Transverse colon (tissue), 4 donors: Measurements from ENCODE around the gene CYP21A2. TPM values are rescaled to one million over a fixed set of nuclear protein-coding genes. Genes with fewer than 3 reads are reported as not detected.
A peak's percentile ranks its signal among the peaks of the same experiment; 100 is the strongest.

ENCODE experiments used
- DNase-seq: peaks from one replicate; pipeline ENCODE4 v3.0.0-alpha.2; 2019
- H3K27ac ChIP-seq, 4 donors: fragments of 200-600 bp; sonication (generic); 2 replicates each; pipeline ENCODE4 v1.5.1; 2016 to 2018; ENCODE audit warnings: inconsistent platforms in 4 of 4
- H3K27me3 ChIP-seq: fragments of 200-600 bp; sonication (generic); 2 replicates; pipeline ENCODE4 v1.5.1; 2017; ENCODE audit warnings: inconsistent platforms
- H3K36me3 ChIP-seq, 4 donors: fragments of 200-600 bp; sonication (generic); 2 replicates each; pipeline ENCODE4 v1.5.1; 2017 to 2019; ENCODE audit warnings: inconsistent platforms in 4 of 4
- H3K4me1 ChIP-seq, 4 donors: fragments of 200-600 bp; sonication (generic); 2 replicates each; pipeline ENCODE4 v1.5.1; 2017 to 2020; ENCODE audit warnings: inconsistent platforms in 4 of 4
- H3K4me3 ChIP-seq, 4 donors: fragments of 200-600 bp; sonication (generic); 1 replicate in 1 of 4; 2 replicates in 3 of 4; pipeline versions ENCODE4 v1.5.1 to v1.6.1; 2017 to 2019; ENCODE audit warnings: inconsistent platforms in 4 of 4
- H3K9me3 ChIP-seq, 2 donors: fragments of 200-600 bp; sonication (generic); 2 replicates each; pipeline ENCODE4 v1.5.1; 2017 to 2019; ENCODE audit warnings: inconsistent platforms in 2 of 2
- CTCF ChIP-seq, 5 experiments: fragments of 200-600 bp in 3 of 5; fragments of 450-650 bp in 2 of 5; sonication (generic) in 3 of 5; IDR thresholded peaks; 1 replicate in 2 of 5; 2 replicates in 3 of 5; pipeline ENCODE4 v1.5.1; 2016 to 2017; ENCODE audit warnings: antibody characterized with exemption in 5 of 5, inconsistent platforms in 3 of 5, mild to moderate bottlenecking in 2 of 5, moderate library complexity in 1 of 5
- EP300 ChIP-seq: sonication (generic); formaldehyde crosslinking; IDR thresholded peaks from one replicate; pipeline ENCODE4 v1.6.1; 2017; ENCODE audit warnings: antibody characterized with exemption, low read depth
- POLR2A ChIP-seq: fragments of 450-650 bp; IDR thresholded peaks from one replicate; pipeline ENCODE4 v1.6.1; 2016; ENCODE audit warnings: antibody characterized with exemption, mild to moderate bottlenecking, moderate library complexity
- POLR2AphosphoS5 ChIP-seq, 3 donors: sonication (generic); formaldehyde crosslinking; IDR thresholded peaks; one replicate each; pipeline ENCODE4 v1.6.1; 2016; ENCODE audit warnings: antibody characterized with exemption in 3 of 3
- WGBS, 2 donors: methylation state at CpG; one replicate each; pipeline ENCODE4 v1.1.5; 2018; ENCODE audit warnings: low coverage in 1 of 2; 5-methylcytosine and 5-hydroxymethylcytosine counted together
- in situ Hi-C, 4 donors: fragments of 200-750 bp; cut with MboI; loops; one replicate each; pipeline versions ENCODE4 v1.15.0 to v1.15.1; 2017; ENCODE audit warnings: low sequenced_read_pairs in 3 of 4, low pct_ligation_motif_present in 1 of 4, low pct_unique_long_range_greater_than_20kb in 1 of 4
- intact Hi-C: fragments of 100-400 bp; cut with DNase I; formaldehyde crosslinking; loops from one replicate; pipeline ENCODE4 v1.15.1; 2023; ENCODE audit warnings: low total_unique reads
- total RNA-seq, 4 donors: library from RNA; depleted of rRNA; stranded (reverse); fragments of >200 nt; gene quantifications; one replicate each; pipeline ENCODE4 v1.1.0, GENCODE V29; 2016

CYP21A2 gene
- total RNA-seq, 4 donors from 2014 or later: 0.27 to 0.64 (median 0.40) TPM; not detected in 1

- intact Hi-C loops (no loop called here), in situ Hi-C loops (loop anchor here in 2 of 4 donors (25.0 kb wide), 1 partner anchor 113 kb away; the partner anchor contains the start of genes DXO (in 2 of the 2), NELFE (in 2 of the 2) and SKIC2 (in 2 of the 2))
- no peaks in the 10 kb centered on the region for H3K36me3 ChIP-seq
- no peak overlapping the region for H3K27ac ChIP-seq
- WGBS, 2 donors: 90 to 98% methylated on average over 7 to 8 of the region's 8 CpGs
- DNase-seq: no peak
- no peak overlapping the region for H3K4me3 ChIP-seq
- H3K27me3 ChIP-seq: no peaks in the 10 kb centered on the region
- no peaks in the 10 kb centered on the region for H3K9me3 ChIP-seq
- TF ChIP-seq POLR2A (no peak), CTCF (IDR thresholded peaks at IDR 0.05) (no peak), EP300 (no peak), POLR2AphosphoS5 (IDR thresholded peaks at IDR 0.05) (no peak)
- no peaks in the 10 kb centered on the region for H3K4me1 ChIP-seq
Measured at GRCh38 chr6:32074996-32075532, 36.8 kb downstream of the CYP21A2 start.

- no peaks in the 10 kb centered on the region for H3K36me3 ChIP-seq
- H3K27ac ChIP-seq: peak overlapping the region in 1 of 4 donors; percentile 17
- 70% methylated on average over 3 of the region's 3 CpGs; no CpG with 5 or more reads in 1 of the 2 donors for WGBS, 2 donors
- H3K27me3 ChIP-seq: no peaks in the 10 kb centered on the region
- in situ Hi-C loops (no loop called here), intact Hi-C loops (no loop called here)
- TF ChIP-seq POLR2A (no peak), CTCF (IDR thresholded peaks at IDR 0.05) (no peak), EP300 (no peak), POLR2AphosphoS5 (IDR thresholded peaks at IDR 0.05) (no peak)
- no peaks in the 10 kb centered on the region for H3K9me3 ChIP-seq
- DNase-seq: no peak
- no peak overlapping the region for H3K4me3 ChIP-seq
- H3K4me1 ChIP-seq: no peaks in the 10 kb centered on the region
Measured at GRCh38 chr6:32075781-32076180, 37.6 kb downstream of the CYP21A2 start.

- Histone ChIP-seq H3K27me3 (no peaks in the 10 kb centered on the region), H3K4me1 (peaks cover 0 to under 1% (median 0%) of the 10 kb centered on the region in 4 donors), H3K27ac (peak overlapping the region in 2 of 4 donors; percentile 26 to 43), H3K9me3 (no peaks in the 10 kb centered on the region), H3K36me3 (no peaks in the 10 kb centered on the region), H3K4me3 (no peak overlapping the region)
- in situ Hi-C loops: no loop called here
- no peak for DNase-seq
- peak in 2 of 3 donors; percentile 19 to 22 for TF ChIP-seq POLR2AphosphoS5 (IDR thresholded peaks at IDR 0.05)
- TF ChIP-seq POLR2A: no peak
- 51 to 70% methylated on average over 5 to 12 of the region's 12 CpGs for WGBS, 2 donors
- intact Hi-C loops: no loop called here
Measured at GRCh38 chr6:32076321-32076809, 38.1 kb downstream of the CYP21A2 start.

GRCh38 chr6:32079566-32080290, 41.5 kb downstream of the CYP21A2 start:
- H3K4me3 ChIP-seq: no peak overlapping the region
- no peaks in the 10 kb centered on the region for H3K9me3 ChIP-seq
- intact Hi-C loops: no loop called here
- in situ Hi-C loops: no loop called here
- no peaks in the 10 kb centered on the region for H3K27me3 ChIP-seq
- TF ChIP-seq CTCF (IDR thresholded peaks at IDR 0.05) (no peak), POLR2A (no peak), POLR2AphosphoS5 (IDR thresholded peaks at IDR 0.05) (no peak), EP300 (no peak)
- peaks cover 0 to 3% (median 0%) of the 10 kb centered on the region in 4 donors for H3K4me1 ChIP-seq
- 80 to 91% methylated on average over 2 to 7 of the region's 7 CpGs for WGBS, 2 donors
- no peak for DNase-seq
- no peak overlapping the region for H3K27ac ChIP-seq
- H3K36me3 ChIP-seq: no peaks in the 10 kb centered on the region
